H1 (cell line): ENCODE measurements around the gene TASP1. TPM values are rescaled to one million over a fixed set of nuclear protein-coding genes. Genes with fewer than 3 reads are reported as not detected.

ENCODE experiments used
- KDM5A ChIP-seq: fragments of 200-600 bp; IDR thresholded peaks from 2 replicates; pipeline ENCODE4 v1.7.1; 2012; ENCODE audit warnings: mild to moderate bottlenecking, low read length, inconsistent platforms, mixed read lengths
- RBBP5 ChIP-seq: IDR thresholded peaks from 2 replicates; pipeline ENCODE4 v1.7.1; 2012; ENCODE audit warnings: low read depth, mild to moderate bottlenecking, inconsistent platforms, low read length, moderate library complexity, borderline replicate concordance
- RFX5 ChIP-seq: IDR thresholded peaks from 2 replicates; pipeline ENCODE4 v1.6.1; 2011; ENCODE audit warnings: low read depth, low read length, improper control_type of control experiment, borderline replicate concordance
- ZNF274 ChIP-seq: IDR thresholded peaks from 2 replicates; pipeline ENCODE4 v1.7.0; 2012; ENCODE audit warnings: low read length, borderline replicate concordance; ENCODE audit errors: extremely low read depth
- polyA plus RNA-seq, 7 experiments: library from polyadenylated mRNA; depleted of rRNA in 3 of 7; stranded (reverse) in 5 of 7; unstranded in 2 of 7; fragments of >200 nt in 5 of 7; fragments of 200-250 nt in 2 of 7; gene quantifications; 1 replicate in 5 of 7; 2 replicates in 1 of 7; 4 replicates in 1 of 7; pipeline versions ENCODE4 v1.2.1 to v1.2.3, GENCODE V29; 2011 to 2013; ENCODE audit warnings: missing spikeins in 2 of 7, mixed read lengths in 2 of 7
- total RNA-seq: library from RNA; stranded (reverse); fragmentation: NEBNext Ultra II Directional; extraction: Animal tissue kit (Norgen Biotek cat#: 25700); gene quantifications from 2 replicates; pipeline ENCODE4 v1.2.1, GENCODE V29; 2021

TASP1 gene
- total and polyA plus RNA-seq, 2 of the 8 experiments (the other 6 are each of a cell fraction or from before 2014, with no cell fraction given) = 4.5 to 10.9 TPM

DNA sequence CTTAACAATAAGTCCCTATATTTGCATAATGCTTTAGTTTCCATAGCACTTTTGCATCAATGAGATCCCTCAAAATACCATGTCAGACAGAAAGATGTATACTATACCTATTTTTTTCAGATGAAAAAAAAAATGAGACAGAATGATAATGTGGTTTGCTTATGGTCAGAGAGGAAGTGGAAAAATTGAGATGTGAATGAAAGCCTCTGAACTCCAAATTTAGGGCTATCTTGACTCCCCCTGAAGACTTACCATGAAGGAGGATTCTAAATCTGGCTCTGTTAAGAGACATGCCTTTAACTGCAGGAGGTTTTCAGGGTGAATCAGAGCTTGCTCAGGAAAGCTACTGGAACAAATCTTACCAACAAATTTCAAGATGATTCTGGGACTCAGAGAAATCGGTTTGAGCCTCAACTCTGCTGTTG, 241.4 kb downstream of the TASP1 start (continued):
- TF ChIP-seq RFX5 = no peak
- no peak for TF ChIP-seq RBBP5
- TF ChIP-seq ZNF274 = no peak
- no peak for TF ChIP-seq KDM5A
